GM19099 (cell line): ENCODE data around the gene MARCO.

Source experiments
- POLR2A ChIP-seq: IDR thresholded peaks from 3 replicates; pipeline ENCODE4 v1.6.1; 2011; ENCODE audit warnings: low read depth; ENCODE audit not compliant: insufficient read length; ENCODE audit errors: extremely low read depth

The MARCO gene

DNA sequence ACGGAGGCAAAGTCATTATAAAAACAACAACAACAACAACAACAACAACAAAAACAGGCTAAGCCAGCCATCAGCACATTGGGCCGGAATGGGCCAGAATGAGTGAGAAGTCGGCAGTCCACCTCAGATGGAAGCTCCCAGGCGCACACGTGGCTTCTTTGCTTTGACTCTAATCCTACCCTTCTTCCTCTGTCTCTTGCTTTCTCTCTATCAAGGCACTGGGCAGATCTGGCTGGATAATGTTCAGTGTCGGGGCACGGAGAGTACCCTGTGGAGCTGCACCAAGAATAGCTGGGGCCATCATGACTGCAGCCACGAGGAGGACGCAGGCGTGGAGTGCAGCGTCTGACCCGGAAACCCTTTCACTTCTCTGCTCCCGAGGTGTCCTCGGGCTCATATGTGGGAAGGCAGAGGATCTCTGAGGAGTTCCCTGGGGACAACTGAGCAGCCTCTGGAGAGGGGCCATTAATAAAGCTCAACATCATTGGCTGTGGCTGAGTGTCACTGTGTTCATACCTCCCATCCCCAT is 52.2 kb downstream of the MARCO start:
- no peak for TF ChIP-seq POLR2A

- TF ChIP-seq POLR2A: no peak
Measured at GRCh38 chr2:118994778-118995177, 52.8 kb downstream of the MARCO start.

- TF ChIP-seq POLR2A: no peak
Measured at GRCh38 chr2:119004602-119005001, 62.6 kb downstream of the MARCO start.

GRCh38 chr2:119005051-119005450 is 63.1 kb downstream of the MARCO start:
- TF ChIP-seq POLR2A: no peak

DNA sequence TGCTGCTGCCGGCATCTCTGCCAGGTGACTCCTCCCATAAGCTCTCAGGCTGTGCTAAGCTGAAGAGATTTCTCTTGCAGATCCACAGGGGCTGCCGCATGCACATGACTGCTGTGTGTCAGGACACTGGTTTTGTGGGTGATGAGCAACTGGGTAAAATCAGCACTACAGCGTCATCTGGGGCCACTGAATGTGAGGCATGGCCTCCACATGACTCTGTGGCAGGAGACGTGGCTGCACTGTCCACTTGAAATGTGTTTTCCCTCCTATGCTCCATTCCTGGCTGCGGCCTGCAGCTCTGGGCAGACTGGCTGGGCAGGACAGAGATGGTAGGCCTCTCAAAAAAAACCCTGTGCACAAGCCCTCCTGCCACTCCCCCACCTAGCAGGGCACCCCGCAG is 63.6 kb downstream of the MARCO start:
- no peak for TF ChIP-seq POLR2A

DNA sequence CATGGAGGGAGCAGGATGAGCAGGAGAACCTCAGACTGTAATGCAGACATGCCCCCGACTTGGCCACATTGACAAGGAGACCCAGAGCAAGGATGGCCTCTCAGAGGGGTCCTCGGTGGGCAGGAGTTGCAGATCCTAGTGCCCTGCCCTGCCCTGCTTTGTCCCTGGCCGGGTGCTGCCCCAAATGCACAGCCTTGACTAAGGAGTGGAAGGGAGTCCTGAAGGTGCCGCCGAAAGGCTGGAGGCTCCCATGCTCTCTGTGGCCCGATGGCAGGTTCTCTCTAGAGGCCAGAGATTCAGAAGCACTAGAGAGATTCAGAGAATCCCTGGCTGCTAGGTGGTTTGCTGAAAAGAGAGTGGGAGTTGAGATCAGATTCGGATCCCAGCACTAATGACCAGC is 64.4 kb downstream of the MARCO start:
- TF ChIP-seq POLR2A: no peak

- TF ChIP-seq POLR2A: no peak
Measured at GRCh38 chr2:119008108-119008507, 66.1 kb downstream of the MARCO start.

GRCh38 chr2:119009110-119009509 is 67.1 kb downstream of the MARCO start:
- TF ChIP-seq POLR2A: no peak

- no peak for TF ChIP-seq POLR2A
Measured at GRCh38 chr2:119010336-119010735, 68.3 kb downstream of the MARCO start.

DNA sequence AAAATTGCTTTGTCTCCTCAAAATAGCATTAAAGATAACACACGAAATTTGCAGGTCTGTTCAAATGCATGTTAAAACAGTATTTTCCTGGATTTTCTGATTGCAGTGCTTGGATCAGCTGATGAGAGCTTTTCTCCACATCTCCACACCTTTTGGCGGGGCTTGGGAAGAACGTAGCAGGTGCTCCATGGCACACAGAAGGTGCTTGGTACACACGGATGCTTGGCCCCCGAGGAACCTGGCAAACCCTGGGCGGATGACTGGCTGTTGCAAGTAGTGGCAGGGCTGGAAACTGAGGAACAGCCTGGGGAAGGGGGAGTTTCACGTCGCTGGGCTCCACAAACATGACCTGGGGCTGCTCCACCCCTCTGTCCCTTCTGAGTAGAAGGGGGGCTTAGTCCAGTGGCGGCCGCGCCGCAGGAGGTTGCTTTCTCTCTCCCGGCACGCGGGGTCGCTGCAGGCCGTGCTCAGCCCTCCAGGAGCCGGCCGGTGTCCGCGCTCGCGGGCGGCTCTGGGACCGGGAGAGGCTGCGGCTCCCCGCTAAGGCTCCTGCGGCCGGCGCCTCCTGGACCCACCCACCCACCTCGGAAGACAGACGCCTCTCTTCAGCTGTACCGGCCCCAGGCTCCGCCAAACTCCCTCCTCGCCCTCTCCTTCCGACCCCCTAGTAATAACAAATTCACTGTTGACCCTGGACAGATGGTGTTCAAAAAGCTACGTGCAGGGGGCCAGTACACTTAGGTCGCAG is 69.3 kb downstream of the MARCO start:
- TF ChIP-seq POLR2A: no peak

DNA sequence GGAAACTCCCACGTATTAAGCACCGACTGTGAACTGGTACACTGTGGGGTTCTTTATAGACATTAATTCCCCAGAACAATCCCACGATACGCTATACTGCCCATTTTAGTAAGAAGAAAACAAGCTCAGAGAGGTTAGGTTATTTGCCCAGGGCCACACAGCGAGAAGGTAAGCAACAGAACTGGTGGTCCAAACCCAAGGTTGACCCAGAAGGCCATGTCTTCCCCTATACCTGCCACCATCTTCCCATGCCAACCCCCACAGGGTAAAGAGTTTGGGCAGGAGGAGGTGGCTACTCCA is 69.9 kb downstream of the MARCO start:
- no peak for TF ChIP-seq POLR2A

DNA sequence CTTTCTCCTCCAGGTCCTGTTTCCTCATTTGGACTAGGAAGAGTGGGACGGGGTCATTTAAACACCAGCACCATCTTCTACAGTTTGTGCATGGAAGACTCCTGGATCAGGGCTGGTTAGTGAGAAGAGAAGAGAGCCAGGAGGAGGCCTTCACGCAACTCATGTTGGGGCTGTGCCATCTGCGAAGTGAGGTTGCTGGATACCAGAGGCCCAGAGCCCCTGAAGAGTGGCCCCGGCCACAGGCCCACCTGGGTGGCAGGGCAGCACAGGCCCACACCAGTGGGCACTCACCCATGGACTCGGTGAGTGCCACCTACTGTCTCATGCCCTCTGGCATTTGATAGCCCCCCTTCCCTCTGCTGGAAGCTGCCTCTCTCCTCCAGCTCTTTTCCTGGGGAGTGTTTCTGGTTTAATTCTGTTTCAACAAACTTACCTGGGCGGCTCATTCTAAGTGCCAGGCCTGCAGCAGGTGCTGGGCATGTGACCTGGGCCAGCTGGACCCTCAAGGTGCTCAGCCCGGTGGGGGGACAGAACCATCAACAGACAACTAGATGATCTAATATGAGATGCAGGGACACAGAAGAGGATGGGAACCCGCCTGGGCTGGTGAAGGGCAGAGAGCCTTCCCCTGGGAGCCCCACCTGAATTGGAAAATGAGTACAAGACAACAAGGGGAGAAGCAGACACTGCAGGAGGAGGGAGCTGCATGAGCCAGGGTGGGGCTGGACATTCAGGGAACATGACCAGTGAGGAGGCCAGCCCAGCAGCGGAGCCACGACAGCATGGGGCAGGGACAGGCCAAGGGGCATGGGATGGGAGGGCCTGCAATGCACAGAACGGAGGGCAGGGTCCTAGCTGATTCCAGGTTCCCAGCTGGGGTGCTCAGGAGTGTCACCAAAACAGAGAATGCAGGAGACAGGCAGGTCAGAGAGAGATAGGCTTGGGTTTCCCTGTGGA is 70.6 kb downstream of the MARCO start:
- TF ChIP-seq POLR2A: no peak

- TF ChIP-seq POLR2A: no peak
Measured at GRCh38 chr2:119013671-119014070, 71.7 kb downstream of the MARCO start.

GRCh38 chr2:119015845-119016244 is 73.9 kb downstream of the MARCO start:
- TF ChIP-seq POLR2A: no peak

GRCh38 chr2:119019521-119019920 is 77.5 kb downstream of the MARCO start:
- TF ChIP-seq POLR2A: no peak

DNA sequence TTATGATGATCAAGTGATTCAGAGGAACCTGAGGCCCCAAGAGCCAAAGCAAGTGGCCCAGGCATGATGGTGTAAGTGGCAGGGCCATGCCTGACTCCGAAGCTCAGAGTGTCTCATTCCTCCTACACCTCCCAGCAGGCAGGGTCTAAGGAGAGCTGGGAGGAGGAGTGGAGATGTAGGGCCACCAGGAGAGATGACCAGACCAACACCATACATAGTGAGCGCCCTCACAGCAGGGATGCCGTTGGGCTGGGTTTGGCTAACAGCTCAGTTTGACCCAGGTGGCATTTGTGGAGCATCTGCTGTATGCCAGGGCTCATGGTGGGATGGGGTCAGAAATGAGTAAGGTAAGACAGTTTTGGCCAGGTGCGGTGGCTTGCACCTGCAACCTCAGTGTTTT is 80.7 kb downstream of the MARCO start:
- no peak for TF ChIP-seq POLR2A

- TF ChIP-seq POLR2A: no peak
Measured at GRCh38 chr2:119023534-119023933, 81.5 kb downstream of the MARCO start.

DNA sequence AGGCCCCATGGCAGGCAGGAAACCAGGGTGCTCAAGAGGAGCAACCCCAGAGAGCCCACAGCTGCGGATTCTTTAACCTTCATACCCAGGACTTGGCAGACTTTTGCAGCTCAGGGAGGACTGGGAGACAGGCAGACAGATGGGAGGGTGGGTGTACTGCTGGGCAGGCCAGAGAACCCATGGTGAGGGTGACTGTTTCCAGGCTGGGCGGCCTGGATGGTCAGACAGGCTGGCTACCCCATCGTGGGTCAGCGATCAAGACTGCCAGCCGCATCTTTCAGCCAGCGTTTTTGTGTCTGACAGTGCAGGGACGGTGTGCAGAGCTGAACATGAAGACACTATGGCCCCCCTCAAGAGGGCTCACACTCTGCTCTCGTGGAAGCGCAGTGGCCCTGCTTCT is 82.2 kb downstream of the MARCO start:
- TF ChIP-seq POLR2A: no peak
